NB4 (cell line): ENCODE measurements around the gene ZYG11A.

ENCODE experiments used
- DNase-seq: peaks from one replicate; pipeline ENCODE4 v3.0.0; 2010; ENCODE audit warnings: low read depth
- H3K4me3 ChIP-seq: one replicate; pipeline ENCODE4 v1.5.1; 2011; ENCODE audit warnings: mild to moderate bottlenecking, low read depth, low read length, moderate library complexity
- MAX ChIP-seq: IDR thresholded peaks from 2 replicates; pipeline ENCODE4 v1.6.1; 2011; ENCODE audit warnings: low read depth, low read length
- MYC ChIP-seq: IDR thresholded peaks from 2 replicates; pipeline ENCODE4 v1.6.1; 2011; ENCODE audit warnings: low read depth, low read length
- POLR2A ChIP-seq: IDR thresholded peaks from 2 replicates; pipeline ENCODE4 v1.6.1; 2011; ENCODE audit warnings: mild to moderate bottlenecking; ENCODE audit not compliant: insufficient read length; ENCODE audit errors: extremely low read depth
- TF ChIP-seq, protein P1 (sequence below): IDR thresholded peaks from one replicate; pipeline ENCODE4 v1.5.1; 2012; ENCODE audit warnings: low read depth, low read length

Gene ZYG11A

GRCh38 chr1:52904927-52905698 lies 62.6 kb downstream of the ZYG11A start:
- no peak overlapping the region for H3K4me3 ChIP-seq
- TF ChIP-seq POLR2A (no peak), MYC (no peak)
- TF ChIP-seq, protein P1, sequence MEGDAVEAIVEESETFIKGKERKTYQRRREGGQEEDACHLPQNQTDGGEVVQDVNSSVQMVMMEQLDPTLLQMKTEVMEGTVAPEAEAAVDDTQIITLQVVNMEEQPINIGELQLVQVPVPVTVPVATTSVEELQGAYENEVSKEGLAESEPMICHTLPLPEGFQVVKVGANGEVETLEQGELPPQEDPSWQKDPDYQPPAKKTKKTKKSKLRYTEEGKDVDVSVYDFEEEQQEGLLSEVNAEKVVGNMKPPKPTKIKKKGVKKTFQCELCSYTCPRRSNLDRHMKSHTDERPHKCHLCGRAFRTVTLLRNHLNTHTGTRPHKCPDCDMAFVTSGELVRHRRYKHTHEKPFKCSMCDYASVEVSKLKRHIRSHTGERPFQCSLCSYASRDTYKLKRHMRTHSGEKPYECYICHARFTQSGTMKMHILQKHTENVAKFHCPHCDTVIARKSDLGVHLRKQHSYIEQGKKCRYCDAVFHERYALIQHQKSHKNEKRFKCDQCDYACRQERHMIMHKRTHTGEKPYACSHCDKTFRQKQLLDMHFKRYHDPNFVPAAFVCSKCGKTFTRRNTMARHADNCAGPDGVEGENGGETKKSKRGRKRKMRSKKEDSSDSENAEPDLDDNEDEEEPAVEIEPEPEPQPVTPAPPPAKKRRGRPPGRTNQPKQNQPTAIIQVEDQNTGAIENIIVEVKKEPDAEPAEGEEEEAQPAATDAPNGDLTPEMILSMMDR: peak; percentile 75
- DNase-seq: peak; percentile 61

DNA sequence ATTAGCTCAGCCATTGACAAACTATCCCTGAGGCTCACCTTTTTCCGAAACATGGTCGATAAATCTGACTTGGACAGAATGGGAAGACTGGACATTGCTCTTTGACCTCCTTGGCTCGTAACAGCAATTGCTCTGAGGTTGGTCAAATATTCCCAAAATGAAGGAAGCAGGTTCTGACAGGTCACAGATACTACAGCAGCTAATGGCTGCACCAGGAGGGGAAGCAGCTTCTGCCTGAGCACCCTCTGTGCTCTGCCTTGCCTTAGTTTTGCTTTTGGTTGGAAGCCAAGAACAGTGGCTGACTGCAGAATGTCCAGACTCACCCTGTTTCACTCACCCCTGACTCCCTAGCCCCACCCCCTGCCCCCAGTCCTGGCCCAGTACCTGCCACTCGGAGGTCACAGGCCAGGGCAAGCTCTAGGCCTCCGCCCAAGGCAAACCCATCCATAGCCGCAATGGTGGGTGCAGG lies 63.6 kb downstream of the ZYG11A start:
- H3K4me3 ChIP-seq: no peak overlapping the region
- TF ChIP-seq MAX (no peak), MYC (no peak), POLR2A (no peak)
- TF ChIP-seq, protein P1: no peak
- no peak for DNase-seq

- TF ChIP-seq MAX: no peak
- TF ChIP-seq POLR2A: no peak
- TF ChIP-seq MYC: no peak
- TF ChIP-seq, protein P1: no peak
- no peak for DNase-seq
- H3K4me3 ChIP-seq: no peak overlapping the region
Observed at GRCh38 chr1:52907068-52907811, 64.7 kb downstream of the ZYG11A start.

DNA sequence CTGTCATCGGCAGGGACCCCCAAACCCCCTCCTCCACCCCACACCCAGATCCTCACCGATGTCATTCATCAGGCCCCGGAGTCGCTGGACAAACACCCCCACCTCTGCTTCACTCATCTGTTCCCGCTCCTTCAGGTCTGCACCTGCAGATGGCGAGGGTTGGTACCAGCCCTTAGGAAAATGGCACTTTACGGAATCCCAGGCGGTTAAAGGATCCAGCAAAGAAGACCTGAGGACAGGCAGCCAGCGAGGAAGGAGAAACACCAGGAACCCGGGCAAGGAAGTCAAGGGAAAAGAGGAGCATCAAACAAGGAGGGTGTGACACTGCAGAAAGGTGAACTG lies 65.2 kb downstream of the ZYG11A start:
- DNase-seq: no peak
- no peak overlapping the region for H3K4me3 ChIP-seq
- no peak for TF ChIP-seq MYC
- TF ChIP-seq, protein P1: no peak
- no peak for TF ChIP-seq POLR2A
- no peak for TF ChIP-seq MAX

DNA sequence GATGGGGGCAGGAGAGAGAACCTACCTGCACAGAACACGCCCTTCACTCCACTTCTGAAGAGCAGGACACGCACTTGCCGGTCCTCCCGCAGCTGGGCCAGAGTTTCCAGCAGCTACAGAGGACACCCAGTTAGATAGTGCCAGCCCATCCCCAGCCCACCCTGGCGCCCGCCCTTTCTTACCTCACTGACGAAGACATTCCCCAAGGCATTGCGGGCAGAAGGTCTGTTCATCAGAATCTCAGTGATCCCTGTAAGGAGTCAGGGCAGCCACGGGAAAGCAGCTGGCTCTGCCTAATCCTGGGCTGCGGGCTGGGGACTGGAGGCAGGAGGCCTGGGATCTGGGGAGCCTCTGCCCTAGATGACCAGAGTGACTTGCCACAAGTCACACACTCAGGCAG lies 69.0 kb downstream of the ZYG11A start:
- TF ChIP-seq POLR2A (no peak), MAX (no peak), MYC (no peak)
- TF ChIP-seq, protein P1: no peak
- no peak for DNase-seq
- H3K4me3 ChIP-seq: no peak overlapping the region
